Thoracic aorta (tissue), 2 donors: Measurements from ENCODE around the gene FAM227A. TPM values are rescaled to one million over a fixed set of nuclear protein-coding genes. Genes with fewer than 3 reads are reported as not detected.

Source experiments
- ATAC-seq: fragments of 150-250 bp; one replicate; pipeline ENCODE4 v1.8.0; 2017; ENCODE audit warnings: low read depth; ENCODE audit not compliant: insufficient number of reproducible peaks, low FRiP score
- DNase-seq: peaks from one replicate; pipeline ENCODE4 v3.0.0-alpha.2; 2020; ENCODE audit warnings: low spot score
- H3K27ac ChIP-seq, 2 donors: fragments of 200-600 bp; sonication (generic); 1 replicate in 1 of 2; 2 replicates in 1 of 2; pipeline ENCODE4 v1.5.1; 2016; ENCODE audit warnings: mild to moderate bottlenecking in 2 of 2, moderate library complexity in 2 of 2
- H3K27me3 ChIP-seq: fragments of 200-600 bp; sonication (generic); replicated peaks from 2 replicates; pipeline ENCODE4 v1.6.0; 2016; ENCODE audit warnings: mild to moderate bottlenecking; ENCODE audit not compliant: insufficient read depth
- H3K36me3 ChIP-seq: fragments of 200-600 bp; sonication (generic); one replicate; pipeline ENCODE4 v1.5.1; 2016
- H3K4me1 ChIP-seq, 2 donors: fragments of 200-600 bp; sonication (generic); 1 replicate in 1 of 2; 2 replicates in 1 of 2; pipeline versions ENCODE4 v1.5.1 to v1.6.0; 2016; ENCODE audit warnings: low read depth in 2 of 2, mild to moderate bottlenecking in 1 of 2; ENCODE audit not compliant: control insufficient read depth in 1 of 2
- H3K4me3 ChIP-seq: fragments of 200-600 bp; sonication (generic); 2 replicates; pipeline ENCODE4 v1.5.1; 2016; ENCODE audit warnings: mild to moderate bottlenecking
- H3K9me3 ChIP-seq: fragments of 200-600 bp; sonication (generic); 2 replicates; pipeline ENCODE4 v1.5.1; 2016
- CTCF ChIP-seq: fragments of 200-600 bp; sonication (generic); IDR thresholded peaks from one replicate; pipeline ENCODE4 v1.5.1; 2019; ENCODE audit warnings: antibody characterized with exemption
- total RNA-seq, 2 donors: library from RNA; depleted of rRNA; stranded (reverse); fragments of >200 nt; gene quantifications; one replicate each; pipeline versions ENCODE4 v1.1.0 to v1.2.3, GENCODE V29; 2016

The FAM227A gene
- total RNA-seq, 2 donors from 2014 or later, result 0.71 to 1.9 TPM

GRCh38 chr22:38567531-38568285 lies 88.5 kb downstream of the FAM227A start:
- DNase-seq (no peak), ATAC-seq (no peak)
- Histone ChIP-seq H3K4me3 (no peak overlapping the region), H3K9me3 (no peaks in the 10 kb centered on the region), H3K36me3 (no peaks in the 10 kb centered on the region), H3K4me1 (peaks cover 22 to 51% of the 10 kb centered on the region in 2 donors), H3K27me3 (no peaks in the 10 kb centered on the region), H3K27ac (peak overlapping the region; percentile 61 to 88)
- TF ChIP-seq CTCF, result no peak

GRCh38 chr22:38566726-38567504 lies 89.3 kb downstream of the FAM227A start:
- H3K27ac ChIP-seq, result peak overlapping the region; percentile 61 to 88
- TF ChIP-seq CTCF, result no peak

GRCh38 chr22:38565441-38565840 lies 90.8 kb downstream of the FAM227A start:
- ATAC-seq, result no peak
- H3K27me3 ChIP-seq, result no peaks in the 10 kb centered on the region
- no peaks in the 10 kb centered on the region for H3K9me3 ChIP-seq
- H3K4me3 ChIP-seq, result no peak overlapping the region
- H3K4me1 ChIP-seq, result peaks cover 18 to 44% of the 10 kb centered on the region in 2 donors
- no peak for TF ChIP-seq CTCF
- no peaks in the 10 kb centered on the region for H3K36me3 ChIP-seq
- DNase-seq, result no peak
- H3K27ac ChIP-seq, result peak overlapping the region in 1 of 2 donors; percentile 88

More at GRCh38 chr22:38566726-38567504, 89.3 kb downstream of the FAM227A start:
- no peaks in the 10 kb centered on the region for H3K9me3 ChIP-seq
- H3K4me3 ChIP-seq, result no peak overlapping the region
- ATAC-seq, result no peak
- no peaks in the 10 kb centered on the region for H3K27me3 ChIP-seq
- DNase-seq, result no peak
- H3K4me1 ChIP-seq, result peaks cover 22 to 51% of the 10 kb centered on the region in 2 donors
- no peaks in the 10 kb centered on the region for H3K36me3 ChIP-seq

GRCh38 chr22:38564669-38565068 lies 91.5 kb downstream of the FAM227A start:
- Histone ChIP-seq H3K36me3 (no peaks in the 10 kb centered on the region), H3K4me1 (peaks cover 18 to 42% of the 10 kb centered on the region in 2 donors), H3K27ac (peak overlapping the region; percentile 58 to 63), H3K27me3 (no peaks in the 10 kb centered on the region), H3K9me3 (no peaks in the 10 kb centered on the region), H3K4me3 (no peak overlapping the region)
- TF ChIP-seq CTCF, result no peak
- no peak for ATAC-seq
- no peak for DNase-seq

GRCh38 chr22:38554281-38554680 lies 101.9 kb downstream of the FAM227A start:
- Histone ChIP-seq H3K27ac (no peak overlapping the region), H3K36me3 (no peaks in the 10 kb centered on the region), H3K4me1 (peaks cover 3 to 11% of the 10 kb centered on the region in 2 donors), H3K4me3 (no peak overlapping the region), H3K27me3 (no peaks in the 10 kb centered on the region), H3K9me3 (no peaks in the 10 kb centered on the region)
- ATAC-seq (peak; percentile 85), DNase-seq (no peak)
- TF ChIP-seq CTCF, result no peak
